Measurements from ENCODE around the gene DDN.

- TF ChIP-seq YY1 (IDR thresholded peaks at IDR 0.05; ENCODE audit: insufficient read depth, insufficient read length) (no peak), SUZ12 (IDR thresholded peaks at IDR 0.05; ENCODE audit: extremely low read depth, insufficient read depth, insufficient read length) (no peak)
These were observed 31.2 kb downstream of the DDN start for GRCh38 chr12:48967991-48968390.

Measured in NT2/D1 (cell line).